CD4-positive, alpha-beta T cell (primary cell): Measurements from ENCODE around the gene MTX2. TPM values are rescaled to one million over a fixed set of nuclear protein-coding genes. Genes with fewer than 3 reads are reported as not detected.

Experiments
- ATAC-seq: fragments of 200-7000 bp; cut with Tn5 transposase; one replicate; pipeline ENCODE4 v1.10.0; 2022; ENCODE audit warnings: mild to moderate bottlenecking; ENCODE audit not compliant: poor library complexity
- CTCF ChIA-PET: fragments of 350-600 bp; sonication (Branson Sonifier 250); formaldehyde crosslinking; loops from one replicate; lab custom pipeline; 2021; ENCODE audit warnings: antibody characterized with exemption, inconsistent platforms; lab: Charles Lee
- POLR2A ChIA-PET: fragments of 350-600 bp; sonication (Branson Sonifier 250); formaldehyde crosslinking; loops from one replicate; lab custom pipeline; 2021; ENCODE audit warnings: antibody characterized with exemption, inconsistent platforms; lab: Charles Lee
- DNase-seq, 14 experiments: peaks; one replicate each; pipeline ENCODE4 v3.0.0-alpha.2; 2013 to 2020; ENCODE audit warnings: mixed read lengths in 2 of 14
- H3K27ac ChIP-seq, 2 donors: one replicate each; pipeline versions ENCODE4 v1.5.1 to v1.7.0; 2013; ENCODE audit warnings: low read length in 2 of 2, low read depth in 1 of 2, mild to moderate bottlenecking in 1 of 2
- H3K27me3 ChIP-seq, 2 experiments: 1 replicate in 1 of 2; 2 replicates in 1 of 2; pipeline versions ENCODE4 v1.6.1 to v1.7.0; 2013; ENCODE audit warnings: low read length in 2 of 2, control low read depth in 1 of 2, mild to moderate bottlenecking in 1 of 2, moderate library complexity in 1 of 2; ENCODE audit not compliant: insufficient read depth in 2 of 2, control insufficient read depth in 1 of 2
- H3K36me3 ChIP-seq: one replicate; pipeline ENCODE4 v1.6.1; 2013; ENCODE audit warnings: low read length, control low read depth; ENCODE audit not compliant: insufficient read depth
- H3K4me1 ChIP-seq: one replicate; pipeline ENCODE4 v1.6.1; 2013; ENCODE audit warnings: low read length, control low read depth; ENCODE audit not compliant: insufficient read depth
- H3K4me3 ChIP-seq: one replicate; pipeline ENCODE4 v1.5.1; 2013; ENCODE audit warnings: mild to moderate bottlenecking, low read length, moderate library complexity
- H3K9me3 ChIP-seq, 2 experiments: 1 replicate in 1 of 2; 2 replicates in 1 of 2; pipeline versions ENCODE4 v1.6.1 to v1.7.0; 2013; ENCODE audit warnings: low read length in 2 of 2, mild to moderate bottlenecking in 2 of 2, control low read depth in 1 of 2, moderate library complexity in 1 of 2; ENCODE audit not compliant: control insufficient read depth in 1 of 2, insufficient read depth in 1 of 2
- H3K27ac Mint-ChIP-seq: one replicate; pipeline ENCODE4 v1.8.0; 2020; ENCODE audit warnings: mixed read lengths
- H3K27me3 Mint-ChIP-seq: one replicate; pipeline ENCODE4 v1.8.0; 2021; ENCODE audit warnings: mixed read lengths
- H3K36me3 Mint-ChIP-seq: one replicate; pipeline ENCODE4 v1.8.0; 2021; ENCODE audit warnings: low read depth, mixed read lengths
- H3K4me1 Mint-ChIP-seq: one replicate; pipeline ENCODE4 v1.8.0; 2021; ENCODE audit warnings: low read depth, mixed read lengths
- H3K4me3 Mint-ChIP-seq: one replicate; pipeline ENCODE4 v1.8.0; 2020; ENCODE audit warnings: mild to moderate bottlenecking, mixed read lengths
- H3K9me3 Mint-ChIP-seq: one replicate; pipeline ENCODE4 v1.8.0; 2020; ENCODE audit warnings: mixed read lengths
- intact Hi-C, 2 experiments: fragments of 100-400 bp; cut with DNase I in 1 of 2; cut with micrococcal nuclease in 1 of 2; formaldehyde crosslinking; loops; one replicate each; pipeline versions ENCODE4 v1.15.1 to v1.9.0; 2023 to 2025; cut with DNase I, micrococcal nuclease
- total RNA-seq, 174 experiments: library from RNA in 2 of 174; stranded (reverse) in 2 of 174; gene quantifications; one replicate each; pipeline ENCODE4 v1.2.3 and lab custom pipeline; 2021 to 2026
- TF ChIP-seq, protein P1 (sequence below): fragments of 200-600 bp; IDR thresholded peaks from one replicate; pipeline ENCODE4 v1.8.0; 2022; ENCODE audit warnings: antibody characterized with exemption, mild to moderate bottlenecking

Gene MTX2
- total RNA-seq, 2 experiments from 2014 or later, result 5.0 to 5.2 TPM

DNA sequence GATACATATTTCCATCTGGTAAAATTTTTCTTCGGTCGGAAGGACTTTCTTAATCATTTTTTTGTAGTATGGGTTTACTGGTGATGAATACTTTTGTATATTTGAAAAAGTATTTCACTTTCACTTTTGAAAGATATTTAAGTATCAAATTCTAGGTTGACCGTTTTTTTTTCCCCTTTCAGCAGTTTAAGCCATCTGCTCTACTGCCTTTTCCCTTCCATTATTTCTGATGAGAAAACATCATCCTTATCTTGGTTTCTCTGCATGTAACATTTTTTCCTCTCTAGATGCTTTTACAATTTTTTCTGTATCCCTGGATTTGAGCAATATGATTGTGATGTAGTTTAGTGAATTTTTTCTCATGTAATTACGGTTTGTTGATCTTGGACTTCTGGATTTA is 87.0 kb downstream of the MTX2 start:
- Mint-ChIP-seq H3K9me3 (no peaks in the 10 kb centered on the region), H3K27me3 (peaks cover 8% of the 10 kb centered on the region), H3K4me3 (no peak overlapping the region), H3K4me1 (no peaks in the 10 kb centered on the region), H3K27ac (no peak overlapping the region), H3K36me3 (no peaks in the 10 kb centered on the region)
- ChIA-PET POLR2A (no interaction called here), CTCF (no interaction called here)
- H3K27ac ChIP-seq, result no peak overlapping the region
- H3K36me3 ChIP-seq, result no peaks in the 10 kb centered on the region
- no peaks in the 10 kb centered on the region for H3K9me3 ChIP-seq
- H3K4me1 ChIP-seq, result no peaks in the 10 kb centered on the region
- no peaks in the 10 kb centered on the region for H3K27me3 ChIP-seq
- intact Hi-C loops, result no loop called here
- DNase-seq (no peak), ATAC-seq (no peak)
- H3K4me3 ChIP-seq, result no peak overlapping the region
- TF ChIP-seq, protein P1, sequence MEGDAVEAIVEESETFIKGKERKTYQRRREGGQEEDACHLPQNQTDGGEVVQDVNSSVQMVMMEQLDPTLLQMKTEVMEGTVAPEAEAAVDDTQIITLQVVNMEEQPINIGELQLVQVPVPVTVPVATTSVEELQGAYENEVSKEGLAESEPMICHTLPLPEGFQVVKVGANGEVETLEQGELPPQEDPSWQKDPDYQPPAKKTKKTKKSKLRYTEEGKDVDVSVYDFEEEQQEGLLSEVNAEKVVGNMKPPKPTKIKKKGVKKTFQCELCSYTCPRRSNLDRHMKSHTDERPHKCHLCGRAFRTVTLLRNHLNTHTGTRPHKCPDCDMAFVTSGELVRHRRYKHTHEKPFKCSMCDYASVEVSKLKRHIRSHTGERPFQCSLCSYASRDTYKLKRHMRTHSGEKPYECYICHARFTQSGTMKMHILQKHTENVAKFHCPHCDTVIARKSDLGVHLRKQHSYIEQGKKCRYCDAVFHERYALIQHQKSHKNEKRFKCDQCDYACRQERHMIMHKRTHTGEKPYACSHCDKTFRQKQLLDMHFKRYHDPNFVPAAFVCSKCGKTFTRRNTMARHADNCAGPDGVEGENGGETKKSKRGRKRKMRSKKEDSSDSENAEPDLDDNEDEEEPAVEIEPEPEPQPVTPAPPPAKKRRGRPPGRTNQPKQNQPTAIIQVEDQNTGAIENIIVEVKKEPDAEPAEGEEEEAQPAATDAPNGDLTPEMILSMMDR, result no peak

DNA sequence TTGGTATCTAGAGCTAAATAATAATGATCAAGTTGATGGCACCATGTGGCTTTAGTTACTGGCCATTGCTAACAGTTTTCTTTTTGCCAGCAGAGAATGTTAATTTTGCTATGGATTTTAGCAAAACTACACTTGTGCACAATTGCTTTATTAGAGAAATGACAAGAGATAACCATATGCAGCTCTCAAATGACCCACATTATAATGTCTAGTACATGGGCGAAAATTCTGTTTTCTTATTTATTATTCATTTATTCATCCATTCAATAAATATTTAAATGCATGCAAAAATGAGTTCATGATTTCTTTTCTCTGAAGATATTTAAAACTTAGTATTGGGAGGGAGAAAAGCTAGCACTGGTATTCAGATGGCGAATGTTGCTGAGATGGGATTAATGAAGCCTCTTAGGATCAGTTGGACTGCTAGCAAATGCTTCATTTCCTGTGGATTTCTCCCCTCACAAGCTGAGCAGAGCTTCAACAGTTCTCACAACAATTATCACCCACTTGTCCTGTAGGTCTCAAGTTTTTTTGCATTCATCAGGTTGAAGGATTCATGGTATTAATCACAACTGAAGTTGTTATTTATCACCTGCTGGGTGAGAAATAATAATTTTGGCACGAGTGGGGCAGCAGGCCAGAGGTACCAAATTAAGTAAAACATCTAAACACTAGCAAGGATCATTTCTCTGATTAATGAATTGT is 95.2 kb downstream of the MTX2 start:
- intact Hi-C loops, result no loop called here

DNA sequence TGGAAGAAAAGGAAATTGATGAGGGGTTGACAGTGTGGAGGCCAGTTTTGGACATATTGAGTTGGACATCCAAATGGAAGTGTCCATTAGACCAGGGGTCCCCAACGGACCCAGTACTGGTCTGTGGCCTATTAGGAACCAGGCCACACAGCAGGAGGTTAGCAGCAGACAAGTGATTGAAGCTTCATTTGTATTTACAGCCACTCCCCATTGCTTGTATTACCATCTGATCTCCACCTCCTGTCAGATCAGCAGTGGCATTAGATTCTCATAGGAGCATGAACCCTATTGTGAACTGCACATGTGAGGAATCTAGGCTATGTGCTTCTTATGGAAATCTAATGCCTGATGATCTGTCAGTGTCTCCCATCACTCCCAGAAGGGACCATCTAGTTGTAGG is 99.1 kb downstream of the MTX2 start:
- Histone ChIP-seq H3K27ac (no peak overlapping the region), H3K4me3 (no peak overlapping the region), H3K4me1 (no peaks in the 10 kb centered on the region), H3K9me3 (no peaks in the 10 kb centered on the region), H3K36me3 (no peaks in the 10 kb centered on the region), H3K27me3 (no peaks in the 10 kb centered on the region)
- TF ChIP-seq, protein P1, result no peak
- ATAC-seq, result no peak
- Mint-ChIP-seq H3K4me1 (no peaks in the 10 kb centered on the region), H3K9me3 (peaks cover 3% of the 10 kb centered on the region), H3K27me3 (peaks cover 9% of the 10 kb centered on the region), H3K4me3 (no peak overlapping the region), H3K36me3 (no peaks in the 10 kb centered on the region), H3K27ac (no peak overlapping the region)
- DNase-seq, result no peak
- intact Hi-C loops, result no loop called here
- ChIA-PET POLR2A (interaction anchor here (0.6 kb wide), 1 partner anchor 33 kb away, joined by 3 read pairs; no protein-coding TSS in a partner anchor), CTCF (no interaction called here)

More for the DNA sequence above, 95.2 kb downstream of the MTX2 start:
- Histone ChIP-seq H3K4me3 (no peak overlapping the region), H3K27me3 (no peaks in the 10 kb centered on the region), H3K27ac (no peak overlapping the region), H3K4me1 (no peaks in the 10 kb centered on the region), H3K36me3 (no peaks in the 10 kb centered on the region), H3K9me3 (no peaks in the 10 kb centered on the region)
- Mint-ChIP-seq H3K4me3 (no peak overlapping the region), H3K4me1 (no peaks in the 10 kb centered on the region), H3K27me3 (peaks cover 18% of the 10 kb centered on the region), H3K9me3 (peaks cover 3% of the 10 kb centered on the region), H3K27ac (no peak overlapping the region), H3K36me3 (no peaks in the 10 kb centered on the region)
- TF ChIP-seq, protein P1, result no peak
- ATAC-seq, result no peak
- no peak for DNase-seq
- POLR2A ChIA-PET, result no interaction called here
- CTCF ChIA-PET, result no interaction called here
